NCI-H460 (cell line): ENCODE data around the gene AHI1. TPM values are rescaled to one million over a fixed set of nuclear protein-coding genes. Genes with fewer than 3 reads are reported as not detected.

Experiments used
- DNase-seq: peaks from one replicate; pipeline ENCODE4 v3.0.0-alpha.2; 2016; ENCODE audit warnings: low read depth; ENCODE audit errors: extremely low read depth
- total RNA-seq: library from RNA; depleted of rRNA; stranded (reverse); fragments of >200 nt; shearing (Covaris generic); gene quantifications from 2 replicates; pipeline ENCODE4 v1.2.3, GENCODE V29; 2014

Gene AHI1
- total RNA-seq, 1 experiment from 2014 or later, result 21.7 TPM

DNA sequence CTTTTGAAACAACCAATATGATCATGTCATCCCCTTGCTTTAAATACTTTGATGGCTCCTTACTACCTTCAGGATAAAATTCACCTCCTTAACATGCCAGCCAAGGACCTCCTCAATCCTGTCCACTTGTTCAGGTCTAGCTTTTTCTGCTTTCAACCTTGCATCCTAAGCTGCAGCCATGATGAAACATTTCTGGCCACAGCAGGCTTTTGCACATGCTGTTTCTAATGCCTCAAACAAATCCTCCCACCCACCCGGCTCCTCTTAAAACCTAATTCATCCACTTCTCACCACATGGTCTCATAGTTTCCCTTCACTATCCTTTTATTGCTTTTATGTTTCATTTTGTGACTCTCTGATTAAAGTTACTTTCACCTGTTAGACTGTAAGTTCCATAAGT lies 191.9 kb downstream of the AHI1 start:
- DNase-seq, result no peak

DNA sequence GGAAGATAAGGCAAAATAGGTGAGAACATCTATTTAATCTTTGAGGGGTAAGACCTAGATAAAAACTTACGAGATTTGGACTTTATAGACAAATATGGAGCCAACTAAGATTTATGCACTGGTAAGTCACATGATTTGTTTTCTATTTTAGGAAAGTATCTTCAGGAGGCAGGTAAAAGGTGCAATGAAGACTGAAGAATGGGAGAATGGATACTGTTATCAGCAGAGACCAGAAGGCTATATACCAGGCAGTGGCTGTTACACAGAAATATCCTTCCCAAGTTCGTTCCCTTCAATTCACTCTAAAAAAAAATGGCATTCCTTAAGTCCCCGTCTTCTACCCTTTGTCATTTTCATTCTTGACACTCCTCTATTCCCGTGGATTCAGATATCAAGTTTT lies 192.7 kb downstream of the AHI1 start:
- no peak for DNase-seq

DNA sequence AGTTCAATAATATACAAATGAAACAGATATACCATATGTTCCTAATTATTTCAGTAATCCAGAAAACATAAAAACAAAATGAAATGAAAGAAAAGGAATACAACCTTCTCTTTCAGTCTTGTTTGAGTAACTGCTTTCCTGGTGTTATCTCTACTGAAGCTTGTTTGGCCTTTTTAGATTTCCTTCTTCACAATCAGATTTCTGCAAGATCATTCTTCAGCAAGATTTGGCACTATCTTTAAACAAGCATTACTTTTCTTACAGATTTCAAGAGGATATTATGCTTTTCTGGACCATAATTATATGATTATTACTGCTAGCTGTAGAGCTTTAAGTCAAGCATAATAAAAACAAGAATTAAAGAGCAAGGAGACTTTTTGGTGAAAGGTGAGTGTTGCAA lies 196.2 kb downstream of the AHI1 start:
- DNase-seq, result no peak

DNA sequence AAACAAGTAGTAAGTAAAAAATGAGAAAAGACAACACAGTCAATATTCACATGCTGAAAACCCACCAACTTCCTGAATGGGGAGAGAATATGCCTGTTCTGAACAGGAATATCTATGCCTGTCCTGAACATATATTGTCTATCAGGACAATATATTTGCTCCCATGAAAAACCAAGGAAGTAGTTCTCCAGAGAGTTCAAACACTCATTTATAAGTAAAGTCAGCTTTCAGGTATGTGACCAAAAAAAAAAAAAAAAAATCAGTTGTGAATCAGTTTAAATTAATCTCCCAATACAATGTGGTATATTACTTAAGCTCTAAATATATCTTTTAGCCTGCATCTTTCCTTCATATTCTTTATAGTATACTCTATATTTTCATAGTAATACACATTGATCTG lies 197.0 kb downstream of the AHI1 start:
- DNase-seq, result no peak

DNA sequence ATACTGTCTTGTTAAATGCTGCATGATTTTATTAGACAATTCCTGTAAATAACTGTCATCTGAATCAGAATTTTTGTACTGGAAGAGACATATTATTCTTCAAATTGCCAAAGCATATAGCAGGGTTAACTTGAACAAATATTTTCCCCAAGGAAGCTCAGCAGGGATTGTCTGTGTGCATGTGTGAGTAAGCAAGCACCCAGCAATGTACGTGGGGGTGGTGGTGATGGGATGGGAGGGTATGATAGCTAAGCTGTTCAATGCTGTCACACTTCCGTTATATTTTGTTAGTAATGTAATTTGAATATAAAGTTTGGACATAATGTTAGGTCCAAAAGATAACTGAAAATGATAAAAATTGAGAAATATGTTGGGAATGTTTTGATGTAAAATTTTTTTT lies 198.3 kb downstream of the AHI1 start:
- DNase-seq, result no peak

DNA sequence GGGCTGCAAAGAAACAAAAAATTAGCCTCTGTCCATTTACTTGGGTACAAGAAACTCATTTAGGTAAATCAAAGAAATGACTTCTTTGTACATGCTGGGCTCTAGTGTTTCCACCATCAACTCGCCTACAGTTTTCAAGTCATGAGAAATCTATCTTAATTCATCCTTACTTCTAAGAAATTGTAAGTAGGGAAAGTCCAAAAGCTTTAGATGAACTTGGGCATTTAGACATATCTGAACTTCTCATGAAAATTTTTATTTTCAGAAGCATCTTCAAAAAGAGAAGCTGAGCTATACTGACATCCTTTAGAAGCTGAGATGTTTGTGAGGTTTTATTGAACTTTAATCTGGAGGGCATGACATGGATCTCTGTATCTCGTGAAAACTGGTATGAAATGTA lies 199.1 kb downstream of the AHI1 start:
- DNase-seq, result no peak

DNA sequence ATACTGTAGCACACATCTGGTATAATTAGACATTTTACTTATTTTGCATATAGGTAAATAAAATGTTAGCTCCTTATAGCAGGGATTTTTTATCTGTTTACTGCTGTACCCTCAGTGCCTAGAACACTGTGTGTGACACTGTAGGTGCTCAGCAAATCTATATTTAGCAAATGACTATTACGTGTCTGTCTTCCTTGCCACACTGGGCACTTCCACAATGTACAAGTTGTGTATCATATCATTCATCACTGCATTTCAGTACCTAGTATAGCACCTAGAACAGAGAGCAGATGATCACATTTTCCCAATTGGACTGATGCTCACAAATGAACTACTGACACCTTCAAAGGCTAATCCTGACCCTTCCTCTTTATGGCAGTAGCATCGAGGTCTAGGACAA lies 200.8 kb downstream of the AHI1 start:
- DNase-seq, result no peak

DNA sequence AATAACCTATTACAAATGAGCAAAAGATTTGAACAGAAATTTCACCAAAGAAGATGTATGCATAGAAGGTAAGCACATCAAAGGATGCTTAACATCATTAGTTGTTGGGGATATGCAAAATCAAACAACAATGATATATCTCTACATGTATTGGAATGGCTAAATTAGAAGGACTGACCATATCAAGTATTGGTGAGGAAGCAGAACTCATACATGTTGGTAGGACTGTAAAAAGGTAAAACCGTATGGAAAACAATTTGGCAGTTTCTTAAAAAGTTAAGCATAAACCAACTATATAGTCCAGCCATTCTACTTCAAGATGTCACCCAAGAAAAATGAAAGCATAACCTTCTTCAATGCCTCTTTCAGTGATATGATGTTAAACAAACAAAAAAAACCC lies 202.5 kb downstream of the AHI1 start:
- DNase-seq, result no peak

DNA sequence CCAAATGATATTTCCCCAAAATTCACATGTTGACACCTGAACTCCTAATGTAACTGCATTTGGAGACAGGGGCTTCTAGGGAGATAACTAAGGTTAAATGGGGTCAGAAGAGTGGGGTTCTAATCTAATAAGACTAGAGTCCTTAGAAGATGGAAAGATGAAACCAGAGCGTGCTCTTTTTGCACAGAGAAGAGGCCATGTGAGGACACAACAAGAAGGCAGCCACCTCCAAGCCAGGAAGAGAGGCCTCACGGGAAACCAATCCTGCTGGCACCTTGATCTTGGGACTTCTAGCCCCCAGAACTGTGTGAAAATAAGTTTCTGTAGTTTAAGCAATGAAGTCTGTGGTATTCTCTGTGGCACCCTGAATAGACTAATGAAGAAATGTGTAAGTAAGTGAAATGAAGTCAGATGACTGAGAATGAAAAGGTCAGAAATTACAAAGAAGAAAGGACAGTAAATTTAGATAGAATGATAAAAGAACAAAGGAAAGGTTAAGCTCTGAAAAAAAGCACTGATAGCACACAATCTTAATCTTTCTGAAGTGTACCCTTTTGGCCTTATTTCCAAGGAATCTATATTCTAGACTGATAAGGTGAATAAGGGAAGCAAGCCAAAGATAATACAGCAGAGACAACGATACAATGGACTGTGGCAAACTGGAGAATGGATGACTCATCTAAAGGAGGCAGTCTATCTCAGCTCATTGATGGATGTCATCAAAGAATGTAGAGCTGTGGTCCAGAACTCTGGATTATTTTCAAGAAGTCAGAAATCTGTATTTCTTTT lies 206.1 kb downstream of the AHI1 start:
- no peak for DNase-seq

DNA sequence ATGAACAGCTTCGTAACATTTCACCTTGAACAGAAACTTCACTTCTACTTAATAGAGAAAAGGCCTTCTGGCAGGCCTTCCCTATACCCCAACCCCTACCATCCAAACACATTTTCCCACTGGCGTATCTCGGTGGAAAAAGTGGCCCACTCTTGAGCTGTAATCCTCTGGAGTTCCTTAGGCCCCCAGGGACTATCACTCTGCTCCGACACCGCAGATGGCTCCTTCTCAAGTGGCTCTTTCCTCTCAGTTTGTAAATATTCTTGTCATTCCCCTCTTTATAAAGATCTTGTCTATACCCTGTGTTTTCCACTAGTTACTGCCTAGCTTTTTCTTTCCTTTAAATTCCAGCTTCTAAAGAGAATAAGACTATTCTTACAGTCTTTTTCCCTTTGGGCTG lies 207.7 kb downstream of the AHI1 start:
- no peak for DNase-seq

DNA sequence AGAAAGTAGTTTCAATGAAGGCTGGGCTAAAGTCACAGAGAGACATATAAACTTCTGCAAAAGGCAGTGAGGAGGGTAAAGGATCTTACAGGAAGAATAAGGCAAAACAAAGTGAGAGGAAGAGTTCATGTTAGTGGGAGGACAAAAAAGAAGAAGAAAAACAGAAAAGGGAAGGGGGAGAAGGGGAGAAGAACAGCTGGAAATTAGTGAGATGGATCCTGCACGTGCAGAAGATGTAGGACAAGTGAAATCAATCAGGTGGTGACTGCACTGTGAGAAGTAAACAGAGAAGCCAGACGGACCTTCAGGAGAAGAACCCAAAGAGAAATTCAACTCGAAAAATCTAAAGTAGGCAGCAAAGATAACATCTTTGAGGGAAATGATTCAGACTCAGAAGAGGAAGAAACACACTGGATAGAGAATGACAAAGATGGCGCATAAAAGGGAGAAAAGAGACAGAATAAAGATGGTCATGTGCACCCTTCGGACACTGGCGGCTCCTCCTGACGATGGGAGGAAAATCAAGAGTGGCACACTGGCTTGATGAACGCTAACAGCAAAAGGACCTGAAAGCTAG lies 210.5 kb downstream of the AHI1 start:
- no peak for DNase-seq

DNA sequence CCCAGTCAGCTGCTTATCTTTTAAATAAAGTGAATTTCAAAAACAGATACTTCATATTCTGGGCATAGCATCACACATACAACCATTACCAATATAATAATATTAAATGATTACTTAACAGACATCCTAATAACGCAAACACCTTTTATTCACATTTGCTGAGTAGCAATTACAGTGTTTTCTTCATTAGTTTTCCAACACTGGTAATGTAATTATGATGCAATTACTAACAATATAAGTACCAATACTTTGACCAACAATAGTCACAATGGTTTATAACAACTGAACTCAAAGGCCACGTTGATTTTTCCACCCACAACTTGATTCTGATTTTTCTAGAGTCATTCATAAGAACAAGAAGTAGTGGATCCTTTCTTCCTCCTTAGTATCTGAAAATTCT lies 212.4 kb downstream of the AHI1 start:
- DNase-seq, result no peak

DNA sequence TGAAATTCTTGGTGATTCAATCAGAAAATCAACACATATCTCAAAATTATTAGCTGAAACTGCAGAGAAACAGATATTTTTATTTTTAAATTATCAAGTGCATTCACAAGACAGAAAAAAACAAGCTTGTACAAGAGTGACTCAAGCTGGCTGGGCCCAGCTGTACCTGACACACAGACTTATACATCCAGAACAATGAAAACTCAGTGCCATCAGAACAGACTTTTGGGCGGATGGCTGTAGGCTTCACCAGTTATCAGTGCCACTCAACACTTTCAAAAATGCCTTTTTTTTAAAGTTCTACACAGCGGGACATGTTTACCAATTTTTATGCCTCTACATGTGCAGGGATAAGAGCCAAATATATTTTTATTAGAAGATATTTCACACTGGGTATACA lies 213.6 kb downstream of the AHI1 start:
- no peak for DNase-seq

DNA sequence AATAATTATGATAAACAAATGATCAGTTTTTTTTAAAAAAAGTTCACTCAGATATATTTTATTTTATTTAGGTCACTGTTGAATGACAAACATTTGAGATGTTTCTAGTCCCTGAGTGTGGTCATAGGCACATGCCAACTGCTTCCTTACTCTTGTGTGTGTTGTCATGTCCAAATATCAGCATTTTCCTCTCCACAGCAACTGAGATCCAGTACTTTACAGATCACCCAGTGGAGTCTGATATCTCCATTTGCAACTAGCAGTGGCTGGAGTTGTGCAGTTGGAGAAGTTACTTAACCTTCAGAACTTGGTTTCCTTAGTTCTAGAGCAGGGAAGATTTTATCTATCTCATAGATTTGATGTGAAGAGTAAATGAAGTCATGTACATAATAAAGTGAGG lies 215.1 kb downstream of the AHI1 start:
- no peak for DNase-seq

DNA sequence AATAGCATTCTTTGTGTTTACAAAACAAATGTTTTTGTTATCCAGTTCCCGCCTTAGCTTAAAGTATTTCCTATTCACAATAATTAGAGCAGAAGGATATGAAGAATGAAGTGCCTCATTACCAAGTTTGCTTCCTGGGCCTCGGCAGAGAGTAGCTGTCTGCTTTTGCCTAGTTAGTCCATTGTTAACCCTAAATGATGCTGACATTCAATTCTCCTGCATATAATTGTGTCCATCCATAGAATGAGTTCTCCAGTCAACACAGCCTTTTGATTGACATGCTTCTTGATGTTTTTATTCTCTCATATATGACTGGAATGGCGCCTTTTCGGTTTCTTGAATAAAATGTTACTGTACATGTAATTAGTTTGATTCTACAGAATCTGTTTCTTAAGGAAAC lies 215.6 kb downstream of the AHI1 start:
- no peak for DNase-seq

DNA sequence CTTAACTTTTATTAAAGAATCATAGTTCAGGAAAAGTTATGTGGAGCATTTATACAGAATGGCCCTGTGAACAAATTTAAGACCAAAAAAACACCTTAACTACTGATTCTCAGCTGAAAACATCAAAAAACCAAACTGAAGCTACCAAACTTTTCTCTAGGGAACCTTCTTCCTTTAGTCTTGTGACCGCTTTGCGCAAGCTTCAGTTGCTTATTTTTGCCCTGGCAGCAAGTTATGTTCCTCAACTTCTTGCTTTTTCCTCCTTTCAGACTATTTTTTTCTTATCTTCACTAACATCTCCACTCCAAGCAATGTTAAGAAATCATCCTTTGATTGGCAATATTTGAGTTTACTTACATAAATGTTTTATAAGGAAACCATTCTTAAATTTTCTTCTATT lies 216.3 kb downstream of the AHI1 start:
- DNase-seq, result no peak

DNA sequence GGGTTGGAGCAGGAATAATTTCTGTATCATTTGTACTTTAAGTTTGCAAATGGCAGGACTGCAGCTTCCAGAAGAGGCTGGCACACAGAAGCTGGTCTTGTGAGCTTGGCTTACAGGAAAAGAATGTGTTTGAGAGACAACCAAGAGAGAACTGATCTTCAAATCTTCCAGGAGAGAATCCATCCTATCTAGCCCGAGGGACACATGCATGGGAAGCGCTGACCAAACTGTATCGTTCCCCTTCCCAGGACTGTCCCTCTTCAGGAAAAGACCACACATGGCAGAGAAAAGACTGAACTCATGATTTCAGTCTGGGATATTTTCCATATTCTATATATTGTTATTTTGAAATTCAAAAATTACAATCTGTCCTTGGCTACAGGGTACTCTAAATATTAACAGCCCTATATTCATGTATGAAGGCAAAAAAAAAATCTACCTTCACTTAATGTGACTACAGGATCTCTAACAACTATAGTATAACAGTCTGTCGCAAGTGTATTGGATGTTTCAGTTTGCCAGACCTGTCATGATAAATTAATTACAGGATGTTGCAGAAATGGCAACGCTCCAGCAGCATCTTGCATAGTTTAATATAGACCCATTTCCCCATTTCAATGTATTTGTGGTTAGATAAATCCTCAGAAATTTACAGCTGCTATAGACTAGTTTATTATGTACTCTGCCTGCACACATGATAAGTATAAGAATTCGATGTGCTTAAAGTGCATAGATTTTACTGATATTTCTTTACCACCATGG lies 217.0 kb downstream of the AHI1 start:
- no peak for DNase-seq

DNA sequence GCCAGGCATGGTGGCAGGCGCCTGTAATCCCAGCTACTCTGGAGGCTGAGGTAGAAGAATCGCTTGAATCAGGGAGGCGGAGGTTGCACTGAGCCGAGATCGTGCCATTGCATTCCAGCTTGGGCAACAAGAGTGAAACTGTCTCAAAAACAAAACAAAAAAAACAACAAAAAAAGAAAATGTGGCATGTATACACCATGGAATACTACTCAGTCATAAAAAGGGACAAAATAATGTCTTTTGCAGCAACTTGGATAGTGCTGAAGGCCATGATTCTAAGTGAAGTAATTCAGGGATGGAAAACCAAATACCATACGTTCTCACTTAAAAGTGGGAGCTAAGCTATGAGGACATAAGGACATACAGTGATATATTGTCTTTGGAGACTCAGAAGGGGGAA lies 220.1 kb downstream of the AHI1 start:
- DNase-seq, result no peak

DNA sequence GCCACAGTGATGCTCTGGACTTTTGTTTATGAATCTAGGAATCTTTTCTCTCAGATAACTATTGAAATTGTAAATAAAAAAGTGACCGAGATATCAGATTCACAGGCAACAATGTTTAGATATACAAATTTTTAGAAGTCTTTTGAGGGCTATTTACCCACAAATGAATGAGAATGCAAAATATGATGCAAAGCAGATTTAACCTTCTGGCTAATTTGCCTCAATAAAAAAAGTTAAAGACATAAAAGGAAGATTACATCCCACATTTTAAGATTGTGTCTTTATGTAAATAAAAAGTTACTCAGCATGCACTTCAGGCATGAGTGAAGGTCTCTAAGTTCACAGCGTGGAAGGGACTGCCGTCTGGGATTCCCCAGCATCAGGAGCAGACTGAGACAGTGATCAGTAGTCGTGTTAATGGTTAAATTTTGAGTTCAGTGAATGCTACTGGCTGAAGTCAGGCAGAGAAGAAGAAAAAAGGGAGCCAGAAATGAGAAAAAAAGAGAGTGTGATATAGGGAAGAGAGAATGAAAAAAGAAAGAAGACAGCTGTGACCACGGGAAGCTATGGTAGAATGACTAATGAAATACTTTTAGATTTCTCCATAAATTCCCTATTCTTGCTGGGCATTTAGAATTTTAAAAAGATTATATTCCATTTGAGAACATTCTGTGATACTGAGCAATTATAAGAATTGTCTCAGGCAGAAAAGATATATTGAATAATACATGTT lies 222.8 kb downstream of the AHI1 start:
- no peak for DNase-seq

DNA sequence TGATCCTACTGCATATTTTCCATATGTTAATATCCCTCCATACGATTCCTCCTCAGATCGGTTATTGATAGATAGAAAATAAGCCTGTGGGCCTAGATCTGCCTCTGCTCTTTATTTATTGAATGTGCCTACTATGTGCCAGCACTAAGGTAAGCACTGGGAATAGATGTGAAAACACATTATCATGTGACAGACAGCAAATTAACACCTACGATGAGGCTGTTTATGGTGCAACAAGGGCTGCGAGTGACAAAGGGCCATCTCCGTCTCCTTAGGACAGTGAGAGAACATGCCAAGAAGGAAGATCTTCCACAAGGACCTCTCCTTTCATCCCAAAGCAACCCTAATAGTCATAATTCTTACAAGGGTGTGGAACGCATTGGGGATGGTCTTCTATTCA lies 225.9 kb downstream of the AHI1 start:
- DNase-seq, result no peak
